Ishikawa (cell line): Measurements from ENCODE around the gene CFAP57.

Experiments
- CEBPB ChIP-seq: IDR thresholded peaks from 2 replicates; pipeline ENCODE4 v1.6.1; 2012
- CREB1 ChIP-seq: IDR thresholded peaks from 2 replicates; pipeline ENCODE4 v1.6.1; 2012; ENCODE audit warnings: low read depth
- EGR1 ChIP-seq: IDR thresholded peaks from 2 replicates; pipeline ENCODE4 v1.6.1; 2012
- EP300 ChIP-seq: IDR thresholded peaks from 2 replicates; pipeline ENCODE4 v1.6.1; 2012; ENCODE audit warnings: borderline replicate concordance
- FOXM1 ChIP-seq: IDR thresholded peaks from 2 replicates; pipeline ENCODE4 v1.6.1; 2012; ENCODE audit warnings: low read depth, borderline replicate concordance
- MAX ChIP-seq: IDR thresholded peaks from 2 replicates; pipeline ENCODE4 v1.6.1; 2012
- NFIC ChIP-seq: IDR thresholded peaks from 2 replicates; pipeline ENCODE4 v1.6.1; 2012
- RAD21 ChIP-seq: IDR thresholded peaks from 2 replicates; pipeline ENCODE4 v1.6.1; 2012; ENCODE audit warnings: low read depth
- TCF12 ChIP-seq: IDR thresholded peaks from 2 replicates; pipeline ENCODE4 v1.6.1; 2012; ENCODE audit warnings: low read depth
- TEAD4 ChIP-seq: IDR thresholded peaks from 2 replicates; pipeline ENCODE4 v1.6.1; 2012
- USF1 ChIP-seq: IDR thresholded peaks from 2 replicates; pipeline ENCODE4 v1.6.1; 2012
- YY1 ChIP-seq: IDR thresholded peaks from 2 replicates; pipeline ENCODE4 v1.6.1; 2012; ENCODE audit warnings: low read depth
- TF ChIP-seq, protein P1 (sequence below): IDR thresholded peaks from 2 replicates; pipeline ENCODE4 v1.6.1; 2012; ENCODE audit warnings: low read depth, mild to moderate bottlenecking

DNA sequence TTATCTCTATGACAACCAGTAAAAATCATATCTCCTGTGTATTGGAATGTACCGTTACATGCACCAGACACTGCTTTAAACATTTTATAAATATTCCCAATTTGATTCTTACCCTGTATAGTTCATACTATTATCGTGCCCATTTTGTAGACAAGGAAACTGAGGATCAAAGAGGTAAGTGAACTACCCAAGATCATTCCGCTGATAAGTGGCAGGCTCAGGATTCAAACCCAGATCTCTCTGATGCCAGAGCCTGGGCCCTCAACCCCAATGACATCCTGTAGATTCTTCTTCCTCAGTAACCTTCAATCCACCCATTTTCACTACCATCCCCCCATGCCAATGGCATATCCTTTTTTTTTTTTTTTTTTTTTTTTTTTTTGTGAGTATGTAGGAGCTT is 12.3 kb downstream of the CFAP57 start:
- TF ChIP-seq MAX (no peak), EP300 (no peak), TCF12 (no peak), CREB1 (no peak), NFIC (no peak), USF1 (no peak), CEBPB (no peak), FOXM1 (no peak), EGR1 (no peak), TEAD4 (no peak), RAD21 (no peak), YY1 (no peak)
- TF ChIP-seq, protein P1, sequence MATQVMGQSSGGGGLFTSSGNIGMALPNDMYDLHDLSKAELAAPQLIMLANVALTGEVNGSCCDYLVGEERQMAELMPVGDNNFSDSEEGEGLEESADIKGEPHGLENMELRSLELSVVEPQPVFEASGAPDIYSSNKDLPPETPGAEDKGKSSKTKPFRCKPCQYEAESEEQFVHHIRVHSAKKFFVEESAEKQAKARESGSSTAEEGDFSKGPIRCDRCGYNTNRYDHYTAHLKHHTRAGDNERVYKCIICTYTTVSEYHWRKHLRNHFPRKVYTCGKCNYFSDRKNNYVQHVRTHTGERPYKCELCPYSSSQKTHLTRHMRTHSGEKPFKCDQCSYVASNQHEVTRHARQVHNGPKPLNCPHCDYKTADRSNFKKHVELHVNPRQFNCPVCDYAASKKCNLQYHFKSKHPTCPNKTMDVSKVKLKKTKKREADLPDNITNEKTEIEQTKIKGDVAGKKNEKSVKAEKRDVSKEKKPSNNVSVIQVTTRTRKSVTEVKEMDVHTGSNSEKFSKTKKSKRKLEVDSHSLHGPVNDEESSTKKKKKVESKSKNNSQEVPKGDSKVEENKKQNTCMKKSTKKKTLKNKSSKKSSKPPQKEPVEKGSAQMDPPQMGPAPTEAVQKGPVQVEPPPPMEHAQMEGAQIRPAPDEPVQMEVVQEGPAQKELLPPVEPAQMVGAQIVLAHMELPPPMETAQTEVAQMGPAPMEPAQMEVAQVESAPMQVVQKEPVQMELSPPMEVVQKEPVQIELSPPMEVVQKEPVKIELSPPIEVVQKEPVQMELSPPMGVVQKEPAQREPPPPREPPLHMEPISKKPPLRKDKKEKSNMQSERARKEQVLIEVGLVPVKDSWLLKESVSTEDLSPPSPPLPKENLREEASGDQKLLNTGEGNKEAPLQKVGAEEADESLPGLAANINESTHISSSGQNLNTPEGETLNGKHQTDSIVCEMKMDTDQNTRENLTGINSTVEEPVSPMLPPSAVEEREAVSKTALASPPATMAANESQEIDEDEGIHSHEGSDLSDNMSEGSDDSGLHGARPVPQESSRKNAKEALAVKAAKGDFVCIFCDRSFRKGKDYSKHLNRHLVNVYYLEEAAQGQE, result no peak
